ENCODE data around the gene ALOXE3. TPM values are rescaled to one million over a fixed set of nuclear protein-coding genes. Genes with fewer than 3 reads are reported as not detected.
A peak's percentile ranks its signal among the peaks of the same experiment; 100 is the strongest.

Gene ALOXE3
- total RNA-seq (under 1 TPM; 0.18 to 0.52 TPM), polyA plus RNA-seq (under 1 TPM in 1 of 3 donors, not detected in 2; 0.13 TPM), total RNA-seq (0 to 0.98 (median 0.17) reads per million in 6 experiments)

DNA sequence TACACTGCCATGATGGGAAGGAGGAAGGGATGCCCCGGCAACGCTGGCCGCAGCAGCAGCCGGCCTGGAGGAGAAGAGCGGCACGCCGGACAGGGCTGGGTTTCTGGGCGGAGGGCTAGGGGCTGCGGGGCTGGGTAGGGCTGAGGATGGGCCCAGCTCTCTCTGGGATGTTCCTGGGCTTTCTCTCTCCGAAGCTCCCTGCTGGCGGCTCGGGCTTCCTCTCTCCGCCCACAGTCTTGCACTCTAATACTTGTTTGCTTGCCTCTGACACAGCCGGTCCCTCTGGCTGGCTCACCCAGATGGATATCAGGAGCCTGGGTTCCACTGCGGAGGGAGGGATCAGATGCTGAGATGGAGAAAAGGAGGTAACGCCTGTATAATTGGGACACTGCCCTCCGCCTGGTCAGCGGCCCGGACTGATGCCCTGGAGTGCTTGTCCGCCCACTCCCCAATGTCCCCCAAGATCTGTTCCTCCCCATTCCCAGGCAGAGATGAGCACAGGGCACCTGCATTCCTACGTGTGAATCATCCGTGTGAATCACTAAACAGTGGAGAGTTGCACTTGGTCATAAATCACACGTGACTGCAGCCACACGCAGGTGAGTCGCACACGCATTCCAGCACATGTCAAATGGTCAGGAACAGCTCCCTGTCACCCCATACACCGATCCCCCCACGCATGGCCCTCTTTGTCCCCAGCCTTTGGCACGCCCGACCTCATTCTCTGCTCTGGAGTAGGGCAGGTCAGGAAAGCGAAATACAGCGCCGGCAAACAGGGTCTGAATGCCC lies at the start of gene ALOXE3:
Gene ALOXE3 (minus strand): TSS at position 535 of the 789 bp plus-strand sequence. CDS start 524 bp downstream, at position 11.
- peaks cover 0 to 3% (median 3%) of the 10 kb centered on the region in 3 donors for H3K36me3 Mint-ChIP-seq
- peak in 1 of 2 donors; percentile 1 for ATAC-seq
- peak in 2 of 10 donors; percentile 19 to 62 for DNase-seq
- peak within 1 kb of the TSS; percentile 92 to 98 (median 94) for H3K4me3 Mint-ChIP-seq
- peaks cover 0 to 13% (median 0%) of the 10 kb centered on the region in 9 donors for H3K9me3 Mint-ChIP-seq
- H3K27ac Mint-ChIP-seq, result peak within 1 kb of the TSS; percentile 91 to 100 (median 97)
- peaks cover 41 to 53% (median 49%) of the 10 kb centered on the region in 4 donors for H3K4me1 Mint-ChIP-seq
- peaks cover 12 to 56% (median 35%) of the 10 kb centered on the region in 5 donors for H3K27me3 Mint-ChIP-seq
- POLR2A ChIA-PET, result interaction anchor here (0.7 to 3.5 kb wide), 15 partner anchors 9 to 431 kb away, joined by 3 to 71 read pairs (median 12); partner anchors contain the start of genes BORCS6, CTC1, PFAS and SLC25A35

GRCh38 chr17:8167526-8167925 lies 49.2 kb upstream of the ALOXE3 start:
- DNase-seq (no peak), ATAC-seq (no peak)
- Mint-ChIP-seq H3K27me3 (no peaks in the 10 kb centered on the region), H3K36me3 (no peaks in the 10 kb centered on the region), H3K4me1 (peaks cover 16 to 46% (median 36%) of the 10 kb centered on the region in 4 donors), H3K27ac (peak overlapping the region in 1 of 10 donors; percentile 8), H3K9me3 (no peaks in the 10 kb centered on the region), H3K4me3 (no peak overlapping the region)
- POLR2A ChIA-PET, result interaction anchor here (0.7 to 41.9 kb wide), 4 partner anchors 9 to 54 kb away, joined by 3 to 1171 read pairs (median 10); partner anchors contain the start of genes BORCS6 and TMEM107

DNA sequence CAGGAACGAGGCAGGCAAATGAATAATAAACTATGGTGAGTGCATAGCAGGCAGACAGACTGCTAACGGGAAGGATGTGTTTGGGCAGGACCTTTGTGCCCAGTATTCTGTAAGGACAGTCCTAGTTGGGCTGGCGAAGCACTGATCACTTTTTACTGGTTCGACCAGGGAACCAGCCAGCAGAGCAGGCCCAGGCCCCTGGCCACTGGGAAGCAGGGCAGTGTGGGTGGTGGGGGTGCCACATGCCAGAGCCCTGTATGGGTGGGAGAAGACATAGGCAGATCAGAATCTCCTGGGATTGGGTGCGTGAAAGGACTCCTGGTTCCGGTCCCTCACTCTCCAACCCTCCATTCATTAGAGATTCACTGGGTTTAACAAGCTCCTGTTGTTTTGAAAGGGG lies 48.4 kb upstream of the ALOXE3 start:
- POLR2A ChIA-PET, result interaction anchor here (0.6 to 41.9 kb wide), 3 partner anchors 15 to 54 kb away, joined by 5 to 1171 read pairs (median 5); partner anchors contain the start of genes BORCS6 and TMEM107
- H3K4me3 Mint-ChIP-seq, result no peak overlapping the region
- no peaks in the 10 kb centered on the region for H3K9me3 Mint-ChIP-seq
- H3K27ac Mint-ChIP-seq, result peak overlapping the region in 6 of 10 donors; percentile 14 to 83 (median 60)
- ATAC-seq (no peak), DNase-seq (peak in 1 of 10 donors; percentile 45)
- peaks cover 16 to 44% (median 35%) of the 10 kb centered on the region in 4 donors for H3K4me1 Mint-ChIP-seq
- H3K36me3 Mint-ChIP-seq, result peaks cover 0 to 1% (median under 1%) of the 10 kb centered on the region in 3 donors
- no peaks in the 10 kb centered on the region for H3K27me3 Mint-ChIP-seq

DNA sequence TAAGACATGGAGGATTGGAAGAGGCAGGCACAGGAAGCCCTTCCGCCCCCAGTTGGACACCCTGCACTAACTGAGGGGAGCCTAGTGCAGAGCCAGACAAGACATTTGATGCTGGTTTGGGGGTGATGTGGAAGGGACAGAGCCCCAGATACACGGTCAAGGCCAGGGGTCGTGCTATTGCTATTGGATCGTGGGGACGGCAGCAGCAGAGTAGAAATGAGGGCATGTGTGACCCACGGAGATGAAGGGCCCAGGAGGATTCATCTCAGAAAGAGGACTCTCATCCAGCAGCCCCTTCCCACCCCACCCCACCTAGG lies 46.5 kb upstream of the ALOXE3 start:
- POLR2A ChIA-PET, result interaction anchor here (0.9 to 41.9 kb wide), 14 partner anchors 10 to 478 kb away, joined by 3 to 1171 read pairs (median 6); partner anchors contain the start of genes BORCS6, CTC1, PER1 and SLC25A35
- H3K27me3 Mint-ChIP-seq, result no peaks in the 10 kb centered on the region
- peaks cover 3 to 21% (median 12%) of the 10 kb centered on the region in 3 donors for H3K36me3 Mint-ChIP-seq
- DNase-seq, result peak in 1 of 10 donors; percentile 62
- no peaks in the 10 kb centered on the region for H3K9me3 Mint-ChIP-seq
- peak in 1 of 2 donors; percentile 19 for ATAC-seq
- H3K27ac Mint-ChIP-seq, result peak overlapping the region; percentile 95 to 99 (median 98)
- H3K4me3 Mint-ChIP-seq, result peak overlapping the region; percentile 81 to 94 (median 88)
- peaks cover 29 to 57% (median 52%) of the 10 kb centered on the region in 4 donors for H3K4me1 Mint-ChIP-seq

DNA sequence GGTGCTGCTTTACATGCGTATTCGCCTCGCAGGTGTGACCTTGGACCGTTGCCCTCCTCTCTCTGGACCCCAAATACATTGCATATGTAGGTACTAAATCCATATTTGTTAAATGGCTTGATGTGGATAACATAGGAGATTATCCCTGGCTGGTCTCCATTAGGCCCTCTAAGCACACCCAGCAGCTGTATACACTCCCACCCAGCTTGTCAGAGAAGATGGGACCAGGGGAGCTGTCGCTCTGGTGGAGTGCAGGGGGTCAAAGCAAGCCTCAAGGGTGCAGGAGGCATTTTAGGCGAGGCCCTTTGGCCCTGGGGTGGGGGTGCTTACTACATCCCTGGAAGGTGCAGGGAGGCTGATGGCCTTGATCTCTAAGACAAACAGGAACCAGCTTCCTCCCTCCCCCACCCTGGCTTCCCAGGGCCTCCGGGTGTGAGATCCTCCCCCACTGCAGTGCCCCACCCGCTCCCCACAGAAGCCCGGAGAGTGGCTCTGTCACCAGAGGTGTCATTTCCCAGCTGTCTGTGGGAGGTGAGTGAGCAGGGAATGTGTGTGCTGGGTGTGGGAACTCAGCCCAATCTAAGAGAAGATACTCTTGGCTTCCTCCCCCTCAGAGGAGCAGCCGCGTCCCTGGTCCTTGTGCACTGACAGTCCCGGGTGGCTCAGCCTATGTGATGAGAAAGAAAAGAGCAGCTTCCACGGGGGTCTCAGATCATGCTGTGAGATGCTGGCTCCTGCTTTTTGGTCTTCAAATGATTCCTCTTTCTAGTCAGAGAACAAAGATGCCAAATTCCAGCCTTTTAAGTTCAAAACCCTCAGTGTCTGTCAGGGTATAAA lies 45.9 kb upstream of the ALOXE3 start:
- ATAC-seq (peak; percentile 36 to 47), DNase-seq (peak in 9 of 10 donors; percentile 50 to 83 (median 69))
- Mint-ChIP-seq H3K4me3 (peak overlapping the region; percentile 81 to 94 (median 88)), H3K27ac (peak overlapping the region; percentile 95 to 99 (median 98)), H3K36me3 (peaks cover 3 to 27% (median 12%) of the 10 kb centered on the region in 3 donors), H3K4me1 (peaks cover 29 to 63% (median 58%) of the 10 kb centered on the region in 4 donors), H3K27me3 (no peaks in the 10 kb centered on the region), H3K9me3 (no peaks in the 10 kb centered on the region)
- POLR2A ChIA-PET, result interaction anchor here (0.7 to 41.9 kb wide), 17 partner anchors 9 to 477 kb away, joined by 3 to 1171 read pairs (median 6); partner anchors contain the start of genes BORCS6, CTC1, PER1 and SLC25A35

GRCh38 chr17:8162997-8163977 lies 45.0 kb upstream of the ALOXE3 start:
- Mint-ChIP-seq H3K9me3 (no peaks in the 10 kb centered on the region), H3K4me1 (peaks cover 31 to 65% (median 64%) of the 10 kb centered on the region in 4 donors), H3K4me3 (peak overlapping the region; percentile 85 to 94 (median 88)), H3K36me3 (peaks cover 3 to 32% (median 14%) of the 10 kb centered on the region in 3 donors), H3K27ac (peak overlapping the region; percentile 95 to 99 (median 98)), H3K27me3 (no peaks in the 10 kb centered on the region)
- DNase-seq (peak in 1 of 10 donors; percentile 67), ATAC-seq (peak; percentile 15 to 39)
- POLR2A ChIA-PET, result interaction anchor here (0.7 to 41.9 kb wide), 23 partner anchors 9 to 477 kb away, joined by 3 to 1171 read pairs (median 5); partner anchors contain the start of genes BORCS6, CTC1, PER1 and SLC25A35

DNA sequence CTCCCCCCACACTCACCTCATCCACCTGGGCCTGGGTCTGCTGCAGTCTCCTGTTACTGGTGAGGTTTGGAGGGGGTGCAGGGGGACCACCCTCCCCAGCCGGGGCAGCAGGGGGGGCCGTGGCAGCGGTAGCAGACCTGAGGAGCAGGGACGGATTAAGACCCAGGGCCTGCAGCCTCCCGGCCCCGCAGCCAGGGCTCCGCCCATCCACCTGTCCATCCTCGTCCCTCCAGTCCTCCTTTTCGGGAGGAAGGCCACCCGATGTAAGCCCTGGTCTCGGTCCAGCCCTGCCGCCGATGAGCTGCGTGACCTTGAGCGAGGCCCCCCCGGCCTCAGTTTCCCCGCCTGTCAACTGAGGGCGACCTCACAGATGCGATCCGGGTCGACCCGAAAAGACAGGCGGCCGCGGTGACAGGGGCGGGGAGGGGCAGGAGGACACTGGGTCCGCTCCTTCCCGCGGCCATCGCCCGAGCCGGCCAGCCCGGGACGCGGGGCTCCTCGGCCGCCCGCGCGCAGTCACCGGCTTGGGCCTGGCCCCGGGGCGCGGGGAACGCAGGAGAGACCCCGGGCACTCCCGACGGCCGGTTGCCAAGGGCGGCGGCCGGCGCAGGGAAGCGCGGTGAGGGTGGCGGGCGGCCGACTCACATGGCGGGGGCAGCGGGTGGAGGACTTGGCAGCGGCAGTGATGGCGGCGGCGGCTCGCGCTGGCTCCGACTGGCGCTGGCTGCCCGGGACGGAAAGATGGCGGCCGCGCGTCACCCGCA lies 44.1 kb upstream of the ALOXE3 start, which contains the start of gene VAMP2:
Gene VAMP2 (minus strand): TSS at position 716 of the 764 bp plus-strand sequence. CDS start 69 bp downstream, at position 647.
- peaks cover 31 to 65% (median 64%) of the 10 kb centered on the region in 4 donors for H3K4me1 Mint-ChIP-seq
- H3K36me3 Mint-ChIP-seq, result peaks cover 3 to 33% (median 14%) of the 10 kb centered on the region in 3 donors
- peak within 1 kb of the TSS; percentile 95 to 99 (median 98) for H3K27ac Mint-ChIP-seq
- no peaks in the 10 kb centered on the region for H3K27me3 Mint-ChIP-seq
- H3K4me3 Mint-ChIP-seq, result peak within 1 kb of the TSS; percentile 86 to 96 (median 90)
- H3K9me3 Mint-ChIP-seq, result no peaks in the 10 kb centered on the region
- DNase-seq (peak; percentile 75 to 92 (median 87)), ATAC-seq (peak; percentile 61 to 66)
- POLR2A ChIA-PET, result interaction anchor here (0.7 to 41.9 kb wide), 9 partner anchors 9 to 85 kb away, joined by 3 to 1171 read pairs (median 6); partner anchors contain the start of genes BORCS6, CTC1 and TMEM107

- no peaks in the 10 kb centered on the region for H3K27me3 Mint-ChIP-seq
- H3K4me3 Mint-ChIP-seq, result peak overlapping the region; percentile 85 to 96 (median 89)
- POLR2A ChIA-PET, result interaction anchor here (0.8 to 41.9 kb wide), 14 partner anchors 8 to 86 kb away, joined by 3 to 1171 read pairs (median 4); partner anchors contain the start of genes BORCS6, CTC1, HES7 and PER1
- no peaks in the 10 kb centered on the region for H3K9me3 Mint-ChIP-seq
- H3K36me3 Mint-ChIP-seq, result peaks cover 3 to 33% (median 14%) of the 10 kb centered on the region in 3 donors
- DNase-seq, result peak in 4 of 10 donors; percentile 19 to 38 (median 30)
- ATAC-seq, result peak in 1 of 2 donors; percentile 3
- peak overlapping the region in 9 of 10 donors; percentile 89 to 98 (median 95) for H3K27ac Mint-ChIP-seq
- H3K4me1 Mint-ChIP-seq, result peaks cover 31 to 65% (median 61%) of the 10 kb centered on the region in 4 donors
These were observed 43.2 kb upstream of the ALOXE3 start for GRCh38 chr17:8161289-8162232.

GRCh38 chr17:8160741-8161221 lies 42.5 kb upstream of the ALOXE3 start:
- Mint-ChIP-seq H3K27me3 (no peaks in the 10 kb centered on the region), H3K36me3 (peaks cover 3 to 33% (median 14%) of the 10 kb centered on the region in 3 donors), H3K27ac (peak overlapping the region in 9 of 10 donors; percentile 89 to 98 (median 95)), H3K9me3 (no peaks in the 10 kb centered on the region), H3K4me3 (peak overlapping the region; percentile 85 to 96 (median 89)), H3K4me1 (peaks cover 31 to 65% (median 59%) of the 10 kb centered on the region in 4 donors)
- ATAC-seq (no peak), DNase-seq (no peak)
- POLR2A ChIA-PET, result interaction anchor here (0.8 to 41.9 kb wide), 15 partner anchors 9 to 135 kb away, joined by 3 to 1171 read pairs (median 5); partner anchors contain the start of genes BORCS6, CTC1, HES7 and PER1

Data from naive thymus-derived CD8-positive, alpha-beta T cell (primary cell).